Liver (tissue), 9 donors: Measurements from ENCODE around the gene SEZ6L2. TPM values are rescaled to one million over a fixed set of nuclear protein-coding genes. Genes with fewer than 3 reads are reported as not detected.
A peak's percentile ranks its signal among the peaks of the same experiment; 100 is the strongest.

ENCODE experiments used
- DNase-seq: peaks from one replicate; pipeline ENCODE4 v3.0.0-alpha.2; 2017; ENCODE audit warnings: low spot score
- H3K27ac ChIP-seq, 2 donors: one replicate each; pipeline ENCODE4 v1.7.0; 2013; ENCODE audit warnings: inconsistent platforms in 2 of 2, low read length in 2 of 2, control low read depth in 1 of 2, low read depth in 1 of 2, mild to moderate bottlenecking in 1 of 2
- H3K27me3 ChIP-seq, 4 donors: one replicate each; pipeline versions ENCODE4 v1.6.1 to v1.7.0; 2013; ENCODE audit warnings: low read length in 3 of 4, inconsistent platforms in 1 of 4, mild to moderate bottlenecking in 1 of 4, moderate library complexity in 1 of 4; ENCODE audit not compliant: control insufficient read depth in 4 of 4, insufficient read depth in 4 of 4
- H3K36me3 ChIP-seq, 4 donors: one replicate each; pipeline versions ENCODE4 v1.6.1 to v1.7.0; 2013; ENCODE audit warnings: low read length in 3 of 4, mild to moderate bottlenecking in 3 of 4, low read depth in 1 of 4, moderate library complexity in 1 of 4; ENCODE audit not compliant: control insufficient read depth in 4 of 4, insufficient read depth in 3 of 4
- H3K4me1 ChIP-seq, 4 donors: one replicate each; pipeline versions ENCODE4 v1.6.1 to v1.7.0; 2013; ENCODE audit warnings: low read length in 3 of 4, mild to moderate bottlenecking in 3 of 4, moderate library complexity in 1 of 4; ENCODE audit not compliant: control insufficient read depth in 4 of 4, insufficient read depth in 4 of 4
- H3K4me3 ChIP-seq, 3 donors: one replicate each; pipeline versions ENCODE4 v1.6.1 to v1.7.0; 2013; ENCODE audit warnings: low read length in 3 of 3, control low read depth in 1 of 3, low read depth in 1 of 3, mild to moderate bottlenecking in 1 of 3
- H3K9ac ChIP-seq, 2 donors: one replicate each; pipeline ENCODE4 v1.7.0; 2013; ENCODE audit warnings: low read length in 2 of 2, mild to moderate bottlenecking in 2 of 2, moderate library complexity in 2 of 2, control low read depth in 1 of 2, low read depth in 1 of 2
- H3K9me3 ChIP-seq, 4 donors: one replicate each; pipeline versions ENCODE4 v1.6.1 to v1.7.0; 2013; ENCODE audit warnings: low read length in 3 of 4; ENCODE audit not compliant: control insufficient read depth in 4 of 4
- ATF3 ChIP-seq: IDR thresholded peaks from 2 replicates; pipeline ENCODE4 v1.6.1; 2016; ENCODE audit warnings: antibody characterized with exemption
- CTCF ChIP-seq: fragments of 150-350 bp; IDR thresholded peaks from 2 replicates; pipeline ENCODE4 v1.5.1; 2017; ENCODE audit warnings: improper control_type of control experiment, low read depth, low read length; ENCODE audit not compliant: missing input control
- EGR1 ChIP-seq, 2 donors: IDR thresholded peaks; 2 replicates each; pipeline ENCODE4 v1.6.1; 2016 to 2018; ENCODE audit warnings: antibody characterized with exemption in 2 of 2, low read depth in 2 of 2
- FOXA1 ChIP-seq: IDR thresholded peaks from 2 replicates; pipeline ENCODE4 v1.6.1; 2016; ENCODE audit warnings: antibody characterized with exemption
- FOXA2 ChIP-seq: IDR thresholded peaks from 2 replicates; pipeline ENCODE4 v1.6.1; 2016; ENCODE audit warnings: antibody characterized with exemption
- GABPA ChIP-seq, 2 donors: IDR thresholded peaks in 1 of 2; conservative IDR thresholded peaks in 1 of 2; 2 replicates each; pipeline ENCODE4 v1.6.1; 2016; ENCODE audit warnings: antibody characterized with exemption in 2 of 2, mild to moderate bottlenecking in 1 of 2, moderate library complexity in 1 of 2
- HNF4G ChIP-seq: IDR thresholded peaks from 2 replicates; pipeline ENCODE4 v1.6.1; 2016; ENCODE audit warnings: antibody characterized with exemption
- JUND ChIP-seq, 2 donors: IDR thresholded peaks; 2 replicates each; pipeline ENCODE4 v1.6.1; 2016; ENCODE audit warnings: antibody characterized with exemption in 2 of 2
- MAX ChIP-seq: IDR thresholded peaks from 2 replicates; pipeline ENCODE4 v1.6.1; 2016; ENCODE audit warnings: antibody characterized with exemption
- NR2F2 ChIP-seq: IDR thresholded peaks from 2 replicates; pipeline ENCODE4 v1.6.1; 2016; ENCODE audit warnings: antibody characterized with exemption
- RAD21 ChIP-seq, 2 donors: IDR thresholded peaks; 2 replicates each; pipeline ENCODE4 v1.6.1; 2016; ENCODE audit warnings: antibody characterized with exemption in 2 of 2, mild to moderate bottlenecking in 2 of 2
- REST ChIP-seq: IDR thresholded peaks from 2 replicates; pipeline ENCODE4 v1.6.1; 2016; ENCODE audit warnings: antibody characterized with exemption, mild to moderate bottlenecking
- RXRA ChIP-seq, 2 donors: IDR thresholded peaks; 2 replicates each; pipeline ENCODE4 v1.6.1; 2017 to 2018; ENCODE audit warnings: antibody characterized with exemption in 2 of 2, mild to moderate bottlenecking in 1 of 2
- SP1 ChIP-seq: IDR thresholded peaks from 2 replicates; pipeline ENCODE4 v1.6.1; 2018; ENCODE audit warnings: antibody characterized with exemption, mild to moderate bottlenecking
- YY1 ChIP-seq: IDR thresholded peaks from 2 replicates; pipeline ENCODE4 v1.6.1; 2016; ENCODE audit warnings: antibody characterized with exemption, mild to moderate bottlenecking
- WGBS: extraction: QIAGEN DNeasy Blood & Tissue Kit; methylation state at CpG from one replicate; pipeline ENCODE4 v1.1.7; 2013; 5-methylcytosine and 5-hydroxymethylcytosine counted together
- polyA plus RNA-seq, 2 donors: library from polyadenylated mRNA; stranded (reverse) in 1 of 2; unstranded in 1 of 2; fragments of 200-250 nt in 1 of 2; fragments of >200 nt in 1 of 2; fragmentation: Nextera tagmentation in 1 of 2; extraction: Ambion mirVana in 1 of 2; gene quantifications; one replicate each; pipeline versions ENCODE4 v1.2.1 to v1.2.3, GENCODE V29; 2013 to 2015
- total RNA-seq, 2 donors: library from RNA; depleted of rRNA; stranded (reverse); fragments of >200 nt; gene quantifications; one replicate each; pipeline ENCODE4 v1.2.3, GENCODE V29; 2014
- donor health status: healthy.
- donor health status: healthy.
- donor health status: healthy.
- donor health status: healthy.
- donor health status: healthy.

The SEZ6L2 gene
- total and polyA plus RNA-seq, 4 donors, result 0.24 to 0.37 (median 0.30) TPM

- Histone ChIP-seq H3K9ac (no peak overlapping the region), H3K4me1 (peaks cover 17 to 44% (median 27%) of the 10 kb centered on the region in 4 donors), H3K36me3 (no peaks in the 10 kb centered on the region), H3K9me3 (no peaks in the 10 kb centered on the region), H3K27ac (peak overlapping the region; percentile 19 to 30), H3K27me3 (no peaks in the 10 kb centered on the region), H3K4me3 (no peak overlapping the region)
- TF ChIP-seq GABPA (IDR thresholded peaks at IDR 0.05 in 1 of 2, conservative IDR thresholded peaks at IDR 0.05 in 1 of 2) (no peak), FOXA2 (no peak), REST (no peak), CTCF (no peak), FOXA1 (no peak), YY1 (no peak), MAX (no peak), ATF3 (no peak), SP1 (no peak), NR2F2 (no peak), EGR1 (IDR thresholded peaks at IDR 0.05; ENCODE audit: low read depth in 2 of 2) (no peak), RAD21 (IDR thresholded peaks at IDR 0.05) (no peak), JUND (IDR thresholded peaks at IDR 0.05) (no peak), RXRA (IDR thresholded peaks at IDR 0.05) (no peak), HNF4G (no peak)
- DNase-seq, result no peak
- 80% methylated on average over 10 of the region's 10 CpGs for WGBS
These were observed 74.0 kb downstream of the SEZ6L2 start for GRCh38 chr16:29825145-29826044.

- TF ChIP-seq RXRA (IDR thresholded peaks at IDR 0.05) (no peak), MAX (no peak), NR2F2 (peak; percentile 65), JUND (IDR thresholded peaks at IDR 0.05) (peak; percentile 20 to 65)
- 64% methylated on average over 7 of the region's 7 CpGs for WGBS
- no peak overlapping the region for H3K4me3 ChIP-seq
These were observed 74.7 kb downstream of the SEZ6L2 start for GRCh38 chr16:29824589-29825144.

More at GRCh38 chr16:29824589-29825144, 74.7 kb downstream of the SEZ6L2 start:
- Histone ChIP-seq H3K4me1 (peaks cover 18 to 42% (median 30%) of the 10 kb centered on the region in 4 donors), H3K27me3 (no peaks in the 10 kb centered on the region), H3K9ac (no peak overlapping the region), H3K27ac (peak overlapping the region; percentile 19 to 30), H3K36me3 (no peaks in the 10 kb centered on the region), H3K9me3 (no peaks in the 10 kb centered on the region)
- no peak for DNase-seq
